Endothelial cell of umbilical vein (primary cell): ENCODE data around the gene KCTD19. TPM values are rescaled to one million over a fixed set of nuclear protein-coding genes. Genes with fewer than 3 reads are reported as not detected.
A peak's percentile ranks its signal among the peaks of the same experiment; 100 is the strongest.

Experiments
- BruUV-seq: library from RNA; stranded (reverse); fragments of 400-500 nt; replicated peaks from 2 replicates; lab custom pipeline; 2021; lab: Mats Ljungman, UMichigan
- CTCF ChIA-PET: fragments of 300-600, 350-600 bp; sonication (Branson Sonifier 250); formaldehyde crosslinking; loops from one replicate; lab custom pipeline; 2021; ENCODE audit warnings: antibody characterized with exemption, inconsistent platforms; lab: Charles Lee
- POLR2A ChIA-PET: fragments of 300-600, 350-600 bp; sonication (Branson Sonifier 250); formaldehyde crosslinking; loops from one replicate; lab custom pipeline; 2021; ENCODE audit warnings: antibody characterized with exemption, inconsistent platforms; lab: Charles Lee
- DNase-seq: peaks from one replicate; pipeline ENCODE4 v3.0.0-alpha.2; 2011; ENCODE audit warnings: low read depth, low spot score
- FAIRE-seq: peaks from 2 replicates; lab custom pipeline; 2011; peaks lifted over from hg19 to GRCh38; lab: Jason Lieb, UNC
- H2AFZ ChIP-seq: 2 replicates; pipeline ENCODE4 v1.6.0; 2012; ENCODE audit warnings: low read depth, low read length, control low read depth, inconsistent platforms
- H3K27ac ChIP-seq: 2 replicates; pipeline ENCODE4 v1.5.1; 2011; ENCODE audit warnings: low read depth, mild to moderate bottlenecking, control low read depth, low read length, moderate library complexity; ENCODE audit not compliant: insufficient read depth
- H3K27me3 ChIP-seq, 2 experiments: 2 replicates each; pipeline versions ENCODE4 v1.6.0 to v1.6.1; 2011; ENCODE audit warnings: low read length in 2 of 2, mixed read lengths in 1 of 2; ENCODE audit not compliant: control insufficient read depth in 2 of 2, insufficient read depth in 2 of 2
- H3K36me3 ChIP-seq, 2 experiments: 2 replicates in 1 of 2; 3 replicates in 1 of 2; pipeline ENCODE4 v1.5.1; 2011; ENCODE audit warnings: low read length in 2 of 2, mild to moderate bottlenecking in 1 of 2, moderate library complexity in 1 of 2; ENCODE audit not compliant: control insufficient read depth in 2 of 2, insufficient read depth in 2 of 2; ENCODE audit errors: extremely low read depth in 1 of 2
- H3K4me1 ChIP-seq: 3 replicates; pipeline ENCODE4 v1.5.1; 2011; ENCODE audit warnings: mild to moderate bottlenecking, low read length; ENCODE audit not compliant: control insufficient read depth, insufficient read depth; ENCODE audit errors: extremely low read depth
- H3K4me2 ChIP-seq: 2 replicates; pipeline ENCODE4 v1.6.1; 2011; ENCODE audit warnings: low read length, control low read depth, mixed read lengths; ENCODE audit not compliant: insufficient read depth
- H3K4me3 ChIP-seq, 3 experiments: fragments of 200-600 bp in 1 of 3; sonication (generic), shearing (Covaris generic) in 1 of 3; replicated peaks in 1 of 3; 2 replicates each; pipeline ENCODE4 v1.5.1; 2011 to 2016; ENCODE audit warnings: control low read depth in 3 of 3, low read length in 3 of 3, mild to moderate bottlenecking in 2 of 3, inconsistent platforms in 1 of 3, low read depth in 1 of 3, moderate library complexity in 1 of 3; ENCODE audit not compliant: insufficient read depth in 1 of 3
- H3K79me2 ChIP-seq: 2 replicates; pipeline ENCODE4 v1.6.0; 2012; ENCODE audit warnings: low read length, inconsistent platforms; ENCODE audit not compliant: control insufficient read depth, insufficient read depth
- H3K9ac ChIP-seq: replicated peaks from 2 replicates; pipeline ENCODE3; 2011; ENCODE audit warnings: low read length, control low read depth; ENCODE audit not compliant: insufficient read depth; ENCODE audit errors: extremely low read depth
- H3K9me1 ChIP-seq: replicated peaks from 3 replicates; pipeline ENCODE4 v1.6.0; 2011; ENCODE audit warnings: mild to moderate bottlenecking, low read length; ENCODE audit not compliant: control insufficient read depth, insufficient read depth; ENCODE audit errors: extremely low read depth
- H3K9me3 ChIP-seq: replicated peaks from 2 replicates; pipeline ENCODE4 v1.5.1; 2012; ENCODE audit warnings: low read length, inconsistent platforms; ENCODE audit not compliant: control insufficient read depth, insufficient read depth
- H4K20me1 ChIP-seq: replicated peaks from 2 replicates; pipeline ENCODE3; 2011; ENCODE audit warnings: mild to moderate bottlenecking, low read length; ENCODE audit not compliant: control insufficient read depth, insufficient read depth; ENCODE audit errors: extremely low read depth
- CTCF ChIP-seq, 2 donors: IDR thresholded peaks; 1 replicate in 1 of 2; 2 replicates in 1 of 2; pipeline ENCODE4 v1.5.1; 2011; ENCODE audit warnings: low read length in 2 of 2, mild to moderate bottlenecking in 2 of 2, moderate library complexity in 2 of 2, control low read depth in 1 of 2, inconsistent platforms in 1 of 2, low read depth in 1 of 2; ENCODE audit not compliant: insufficient read depth in 1 of 2; ENCODE audit errors: extremely low read depth in 1 of 2
- EZH2 ChIP-seq: IDR thresholded peaks from 2 replicates; pipeline ENCODE4 v1.6.1; 2012; ENCODE audit warnings: borderline replicate concordance, low read depth, mild to moderate bottlenecking, moderate library complexity, low read length, inconsistent platforms; ENCODE audit not compliant: severe bottlenecking
- FOS ChIP-seq: IDR thresholded peaks from 2 replicates; pipeline ENCODE4 v1.6.1; 2011; ENCODE audit warnings: mild to moderate bottlenecking, low read length, moderate library complexity, borderline replicate concordance; ENCODE audit not compliant: insufficient read depth
- GATA2 ChIP-seq: IDR thresholded peaks from 2 replicates; pipeline ENCODE4 v1.7.0; 2011; ENCODE audit warnings: low read depth, mild to moderate bottlenecking, moderate library complexity, mixed read lengths, low read length; ENCODE audit not compliant: insufficient read length, insufficient read depth
- JUN ChIP-seq: IDR thresholded peaks from 2 replicates; pipeline ENCODE4 v1.6.1; 2011; ENCODE audit warnings: borderline replicate concordance, low read depth; ENCODE audit not compliant: insufficient read length, insufficient read depth
- MYC ChIP-seq: IDR thresholded peaks from one replicate; pipeline ENCODE4 v1.6.1; 2011; ENCODE audit warnings: mild to moderate bottlenecking, low read depth, low read length
- POLR2A ChIP-seq: IDR thresholded peaks from 2 replicates; pipeline ENCODE4 v1.6.1; 2012; ENCODE audit warnings: low read depth, mild to moderate bottlenecking, control low read depth, low read length
- POLR2AphosphoS5 ChIP-seq: IDR thresholded peaks from 2 replicates; pipeline ENCODE4 v1.6.1; 2012; ENCODE audit warnings: low read depth, mild to moderate bottlenecking, control low read depth, low read length, moderate library complexity; ENCODE audit not compliant: insufficient read depth
- dilution Hi-C: fragments of 300-500 bp; cut with MboI; formaldehyde crosslinking; loops from one replicate; pipeline ENCODE4 v1.15.0; 2019; ENCODE audit warnings: low sequenced_read_pairs; ENCODE audit not compliant: extremely low pct_ligation_motif_present
- intact Hi-C: fragments of 100-400 bp; cut with micrococcal nuclease; formaldehyde crosslinking; loops from one replicate; pipeline ENCODE4 v1.10.0; 2022
- polyA plus RNA-seq, 4 experiments: library from polyadenylated mRNA; depleted of rRNA in 3 of 4; stranded (reverse) in 3 of 4; unstranded in 1 of 4; fragments of >200 nt; gene quantifications; 2 replicates each; pipeline versions ENCODE4 v1.2.1 to v1.2.3, GENCODE V29; 2011 to 2012; ENCODE audit warnings: missing spikeins in 1 of 4
- total RNA-seq: library from RNA; stranded (reverse); gene quantifications from 2 replicates; pipeline ENCODE4 v1.2.3, GENCODE V29; 2021
- TF ChIP-seq, protein P1 (sequence below): IDR thresholded peaks from 2 replicates; pipeline ENCODE4 v1.6.1; 2011; ENCODE audit not compliant: insufficient read depth, insufficient read length

Gene KCTD19
- total and polyA plus RNA-seq, 2 donors (not counting 3 experiments of a cell fraction or from before 2014, with no cell fraction given): 0.21 to 0.44 TPM

DNA sequence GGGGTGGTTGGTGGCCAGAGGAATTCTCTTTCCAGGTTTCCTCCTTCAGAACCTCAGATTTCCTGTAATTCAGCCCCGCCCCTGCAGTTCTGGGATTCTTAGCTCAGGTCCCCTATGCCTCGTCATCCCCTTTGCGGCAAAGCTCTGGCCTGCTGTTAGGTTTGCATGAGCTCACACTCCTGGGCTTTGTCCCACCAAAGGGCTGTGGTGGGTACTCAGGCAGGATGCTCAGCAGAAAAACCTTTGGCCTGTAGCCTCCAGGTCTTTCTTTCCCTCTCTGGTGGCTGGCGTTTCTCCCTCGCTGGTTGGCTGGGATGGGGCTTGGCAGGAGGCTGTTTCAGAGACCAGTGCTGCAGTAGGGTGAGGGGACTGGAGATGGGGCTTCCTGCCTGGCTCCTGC is 56.8 kb downstream of the KCTD19 start:
- H3K36me3 ChIP-seq: no peaks in the 10 kb centered on the region
- H2AFZ ChIP-seq: peak overlapping the region; percentile 31
- no peaks in the 10 kb centered on the region for H3K79me2 ChIP-seq
- peak; percentile 83 for FAIRE-seq
- POLR2A ChIA-PET: interaction anchor here (1.9 kb wide), 1 partner anchor 25 kb away, joined by 6 read pairs; no protein-coding TSS in a partner anchor
- CTCF ChIA-PET: interaction anchor here (0.6 to 4.5 kb wide), 10 partner anchors 9 to 130 kb away, joined by 3 to 20 read pairs (median 4); partner anchors contain the start of genes KCTD19, LRRC36 and PLEKHG4
- no peaks in the 10 kb centered on the region for H3K27me3 ChIP-seq
- H3K9ac ChIP-seq: peak overlapping the region; percentile 22
- no peaks in the 10 kb centered on the region for H3K9me3 ChIP-seq
- H3K4me3 ChIP-seq: no peak overlapping the region
- intact Hi-C loops: no loop called here
- no peaks in the 10 kb centered on the region for H3K9me1 ChIP-seq
- dilution Hi-C loops: no loop called here
- no peaks in the 10 kb centered on the region for H4K20me1 ChIP-seq
- peaks cover 23% of the 10 kb centered on the region for H3K4me1 ChIP-seq
- DNase-seq: peak; percentile 33
- BruUV-seq: no TSS peak
- no peak overlapping the region for H3K4me2 ChIP-seq
- TF ChIP-seq EZH2 (no peak), POLR2AphosphoS5 (peak; percentile 33)
- peak overlapping the region; percentile 66 for H3K27ac ChIP-seq

- no peaks in the 10 kb centered on the region for H3K27me3 ChIP-seq
- no peak overlapping the region for H2AFZ ChIP-seq
- H3K9me1 ChIP-seq: no peaks in the 10 kb centered on the region
- no peaks in the 10 kb centered on the region for H3K9me3 ChIP-seq
- H3K36me3 ChIP-seq: no peaks in the 10 kb centered on the region
- TF ChIP-seq POLR2AphosphoS5 (peak; percentile 68), CTCF (IDR thresholded peaks at IDR 0.05; ENCODE audit: extremely low read depth in 1 of 2, insufficient read depth in 1 of 2, low read depth in 1 of 2, low read length in 2 of 2) (no peak), FOS (peak; percentile 84), EZH2 (no peak), POLR2A (peak; percentile 26), JUN (peak; percentile 78), MYC (no peak), GATA2 (peak; percentile 82)
- TF ChIP-seq, protein P1, sequence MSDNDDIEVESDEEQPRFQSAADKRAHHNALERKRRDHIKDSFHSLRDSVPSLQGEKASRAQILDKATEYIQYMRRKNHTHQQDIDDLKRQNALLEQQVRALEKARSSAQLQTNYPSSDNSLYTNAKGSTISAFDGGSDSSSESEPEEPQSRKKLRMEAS: no peak
- no peaks in the 10 kb centered on the region for H3K79me2 ChIP-seq
- no peak overlapping the region for H3K4me3 ChIP-seq
- no peaks in the 10 kb centered on the region for H4K20me1 ChIP-seq
- FAIRE-seq (peak; percentile 98), DNase-seq (peak; percentile 87)
- H3K4me1 ChIP-seq: peaks cover 23% of the 10 kb centered on the region
- H3K4me2 ChIP-seq: no peak overlapping the region
- CTCF ChIA-PET: interaction anchor here (0.6 to 2.0 kb wide), 7 partner anchors 10 to 176 kb away, joined by 3 to 10 read pairs (median 3); no protein-coding TSS in a partner anchor
- peak overlapping the region; percentile 43 for H3K27ac ChIP-seq
- POLR2A ChIA-PET: interaction anchor here (0.7 to 1.2 kb wide), 3 partner anchors 20 to 253 kb away, joined by 6 to 9 read pairs (median 7); no protein-coding TSS in a partner anchor
- dilution Hi-C loops (no loop called here), intact Hi-C loops (loop anchor here (1.0 kb wide), 2 partner anchors 9 to 21 kb away; partner anchors contain the start of gene FHOD1)
- no TSS peak for BruUV-seq
- H3K9ac ChIP-seq: no peak overlapping the region
Observed at GRCh38 chr16:67268136-67268579, 58.4 kb downstream of the KCTD19 start.
